M059J (cell line): ENCODE data around the gene DAGLB. TPM values are rescaled to one million over a fixed set of nuclear protein-coding genes. Genes with fewer than 3 reads are reported as not detected.
"Not testable (repeated sequence)": the region's sequence is repeated elsewhere in the genome, so short reads cannot be mapped to it uniquely, and the experiment has no call there.

ENCODE experiments used
- DNase-seq: peaks from one replicate; pipeline ENCODE4 v3.0.0-alpha.2; 2012; ENCODE audit warnings: low read depth
- total RNA-seq: library from RNA; depleted of rRNA; stranded (reverse); fragments of >200 nt; shearing (Covaris generic); gene quantifications from 2 replicates; pipeline ENCODE4 v1.2.3, GENCODE V29; 2014

The DAGLB gene
- total RNA-seq, 1 experiment from 2014 or later, result 44.6 TPM

GRCh38 chr7:6398943-6399342, 48.8 kb downstream of the DAGLB start:
- no peak for DNase-seq

- DNase-seq, result not testable (repeated sequence)
Measured at GRCh38 chr7:6397759-6398495, 49.8 kb downstream of the DAGLB start.

GRCh38 chr7:6395898-6396595, 51.7 kb downstream of the DAGLB start:
- DNase-seq, result no peak

GRCh38 chr7:6394114-6394513, 53.6 kb downstream of the DAGLB start:
- no peak for DNase-seq

- DNase-seq, result no peak
Measured at GRCh38 chr7:6393667-6394056, 54.1 kb downstream of the DAGLB start.

- peak; percentile 86 for DNase-seq
Measured at GRCh38 chr7:6392712-6393666, 54.8 kb downstream of the DAGLB start.

GRCh38 chr7:6389728-6390127, 58.0 kb downstream of the DAGLB start:
- DNase-seq, result no peak

GRCh38 chr7:6387734-6388294, 59.9 kb downstream of the DAGLB start:
- DNase-seq, result no peak

- DNase-seq, result no peak
Measured at GRCh38 chr7:6386779-6387178, 61.0 kb downstream of the DAGLB start.

GRCh38 chr7:6385909-6386560, 61.7 kb downstream of the DAGLB start:
- DNase-seq, result no peak

GRCh38 chr7:6385110-6385781, 62.5 kb downstream of the DAGLB start:
- DNase-seq, result peak; percentile 97

GRCh38 chr7:6384327-6384726, 63.4 kb downstream of the DAGLB start:
- DNase-seq, result no peak

GRCh38 chr7:6382817-6383216, 64.9 kb downstream of the DAGLB start:
- no peak for DNase-seq

- not testable (repeated sequence) for DNase-seq
Measured at GRCh38 chr7:6381846-6382245, 65.9 kb downstream of the DAGLB start.

- no peak for DNase-seq
Measured at GRCh38 chr7:6380310-6381095, 67.3 kb downstream of the DAGLB start.

- DNase-seq, result no peak
Measured at GRCh38 chr7:6379886-6380285, 67.9 kb downstream of the DAGLB start.

- not testable (repeated sequence) for DNase-seq
Measured at GRCh38 chr7:6378556-6378955, 69.2 kb downstream of the DAGLB start.

GRCh38 chr7:6376820-6377219, 70.9 kb downstream of the DAGLB start:
- DNase-seq, result no peak

GRCh38 chr7:6375348-6376101, 72.2 kb downstream of the DAGLB start:
- peak; percentile 20 for DNase-seq
